HL-60/S4 treated with phorbol 12-myristate 13-acetate at 8.2 ng/mL for 4 days and 3 days (cell line): ENCODE measurements around the gene ZNF189.

Experiments
- in situ Hi-C: fragments of 300-500 bp; cut with MboI; formaldehyde crosslinking; loops from 2 replicates; pipeline ENCODE4 v1.15.0; 2022; ENCODE audit warnings: low sequenced_read_pairs

ZNF189 gene

GRCh38 chr9:101448680-101449070, 50.0 kb downstream of the ZNF189 start:
- in situ Hi-C loops = no loop called here

- in situ Hi-C loops = no loop called here
Measured at GRCh38 chr9:101449071-101449721, 50.5 kb downstream of the ZNF189 start.

- in situ Hi-C loops = no loop called here
Measured at GRCh38 chr9:101450931-101451330, 52.3 kb downstream of the ZNF189 start.

GRCh38 chr9:101451498-101451897, 52.8 kb downstream of the ZNF189 start:
- in situ Hi-C loops = no loop called here

GRCh38 chr9:101453776-101454570, 55.3 kb downstream of the ZNF189 start:
- in situ Hi-C loops = no loop called here

GRCh38 chr9:101455656-101456240, 57.1 kb downstream of the ZNF189 start:
- in situ Hi-C loops = no loop called here

- in situ Hi-C loops = no loop called here
Measured at GRCh38 chr9:101457003-101457402, 58.4 kb downstream of the ZNF189 start.

GRCh38 chr9:101458963-101459631, 60.4 kb downstream of the ZNF189 start:
- in situ Hi-C loops = no loop called here
